AG04449 (cell line): ENCODE measurements around the gene MEF2C.

Experiments
- CTCF ChIA-PET: fragments of 350-600 bp; formaldehyde crosslinking; extraction: SDS; loops from one replicate; lab custom pipeline; 2021; ENCODE audit warnings: antibody characterized with exemption; lab: Yijun Ruan, JAX
- POLR2A ChIA-PET: fragments of 400-600, 350-600 bp; formaldehyde crosslinking; extraction: SDS; loops from one replicate; lab custom pipeline; 2020; ENCODE audit warnings: antibody characterized with exemption, inconsistent platforms; lab: Yijun Ruan, JAX
- DNase-seq: peaks from one replicate; pipeline ENCODE4 v3.0.0-alpha.2; 2010; ENCODE audit warnings: low read depth, low spot score
- H3K4me3 ChIP-seq: 2 replicates; pipeline ENCODE4 v1.5.1; 2011; ENCODE audit warnings: low read depth, mild to moderate bottlenecking, control low read depth, low read length
- CTCF ChIP-seq: IDR thresholded peaks from one replicate; pipeline ENCODE4 v1.5.1; 2011; ENCODE audit warnings: mild to moderate bottlenecking, moderate library complexity, low read length, control low read depth, inconsistent platforms; ENCODE audit not compliant: insufficient read depth; ENCODE audit errors: missing control alignments

MEF2C gene

DNA sequence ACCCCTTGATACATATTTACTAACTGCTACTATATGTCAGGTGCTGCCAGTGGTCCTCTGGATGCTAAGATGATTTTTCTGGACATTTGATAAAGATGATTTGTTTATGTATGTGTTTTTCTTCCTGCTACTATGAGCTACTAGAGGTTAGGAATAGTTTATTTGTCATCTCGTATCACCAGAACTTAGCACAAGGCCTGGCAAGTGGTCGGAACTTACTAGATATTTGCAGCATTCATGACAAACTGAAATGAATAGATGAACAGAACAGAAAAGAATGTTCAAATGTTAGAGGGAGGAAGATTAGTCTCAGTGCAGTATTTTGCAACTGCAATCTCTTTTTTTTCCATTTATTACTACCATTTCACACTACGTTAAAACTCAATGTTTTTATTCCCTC lies 114.6 kb downstream of the MEF2C start:
- TF ChIP-seq CTCF, result no peak
- no peak overlapping the region for H3K4me3 ChIP-seq
- POLR2A ChIA-PET, result no interaction called here
- CTCF ChIA-PET, result no interaction called here
- DNase-seq, result no peak

DNA sequence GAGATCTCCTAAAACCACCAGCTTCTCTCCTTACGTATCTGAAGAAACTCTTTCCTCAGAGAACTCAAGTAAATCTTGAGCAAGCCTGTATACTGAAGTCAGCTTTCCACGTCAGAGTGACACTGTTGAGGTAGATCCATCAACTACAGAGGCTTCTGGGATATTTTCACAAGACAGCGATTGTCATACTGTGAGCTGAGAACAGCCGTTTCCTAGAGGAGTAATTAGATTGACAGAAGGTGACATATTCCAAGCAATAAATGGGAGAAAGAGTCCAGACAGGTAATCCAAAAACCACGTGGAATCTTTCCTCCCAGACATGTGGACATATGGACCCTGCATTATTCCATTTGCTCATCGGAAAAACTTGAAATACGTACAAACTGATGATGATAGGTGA lies 117.2 kb downstream of the MEF2C start:
- TF ChIP-seq CTCF, result no peak
- POLR2A ChIA-PET, result no interaction called here
- DNase-seq, result no peak
- CTCF ChIA-PET, result interaction anchor here (1.1 to 1.8 kb wide), 2 partner anchors 11 to 26 kb away, joined by 3 to 5 read pairs; no protein-coding TSS in a partner anchor
- no peak overlapping the region for H3K4me3 ChIP-seq

- POLR2A ChIA-PET, result no interaction called here
- TF ChIP-seq CTCF, result no peak
- no peak overlapping the region for H3K4me3 ChIP-seq
- CTCF ChIA-PET, result no interaction called here
- DNase-seq, result no peak
Observed at GRCh38 chr5:88765171-88765570, 117.8 kb downstream of the MEF2C start.

GRCh38 chr5:88761939-88762338 lies 121.0 kb downstream of the MEF2C start:
- POLR2A ChIA-PET, result no interaction called here

GRCh38 chr5:88761269-88761850 lies 121.6 kb downstream of the MEF2C start:
- no peak overlapping the region for H3K4me3 ChIP-seq
- DNase-seq, result no peak
- ChIA-PET POLR2A (no interaction called here), CTCF (interaction anchor here (1.5 kb wide), 1 partner anchor 32 kb away, joined by 3 read pairs; no protein-coding TSS in a partner anchor)
- no peak for TF ChIP-seq CTCF

More at GRCh38 chr5:88761939-88762338, 121.0 kb downstream of the MEF2C start:
- no peak for TF ChIP-seq CTCF
- DNase-seq, result no peak
- no peak overlapping the region for H3K4me3 ChIP-seq
- CTCF ChIA-PET, result no interaction called here

GRCh38 chr5:88760527-88760926 lies 122.5 kb downstream of the MEF2C start:
- no peak for TF ChIP-seq CTCF
- ChIA-PET CTCF (interaction anchor here (1.5 kb wide), 1 partner anchor 32 kb away, joined by 3 read pairs; no protein-coding TSS in a partner anchor), POLR2A (no interaction called here)
- no peak for DNase-seq
- H3K4me3 ChIP-seq, result no peak overlapping the region
